Measurements from ENCODE around the gene PRKAR2B. TPM values are rescaled to one million over a fixed set of nuclear protein-coding genes. Genes with fewer than 3 reads are reported as not detected.

Gene PRKAR2B
- total and polyA plus RNA-seq, 4 donors = 0.88 to 41.8 (median 1.6) TPM

DNA sequence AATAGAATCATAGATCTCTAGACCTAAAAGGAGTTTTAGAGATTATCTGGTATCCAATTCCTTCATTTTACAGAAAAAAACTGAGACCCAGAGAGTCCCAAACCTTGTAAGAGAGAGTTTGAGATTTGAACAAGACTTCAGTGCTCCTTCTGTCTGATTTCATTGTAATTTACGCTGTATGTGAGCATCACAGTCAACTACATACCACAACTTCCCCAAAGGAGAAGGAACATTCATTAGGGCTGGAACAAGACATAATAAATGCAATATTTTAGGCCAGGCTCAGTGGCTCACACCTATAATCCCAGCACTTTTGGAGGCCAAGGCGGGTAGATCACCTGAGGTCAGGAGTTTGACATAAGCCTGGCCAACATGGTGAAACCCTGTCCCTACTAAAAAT, 17.3 kb upstream of the PRKAR2B start:
- H3K27me3 ChIP-seq (ENCODE audit: control insufficient read depth in 4 of 4, insufficient read depth in 4 of 4, low read length in 3 of 4) = no peaks in the 10 kb centered on the region
- H3K9me3 ChIP-seq (ENCODE audit: control insufficient read depth in 4 of 4, low read length in 3 of 4) = peaks cover 0 to 2% (median 1%) of the 10 kb centered on the region in 4 donors
- H3K27ac ChIP-seq (ENCODE audit: low read depth in 1 of 2, low read length in 2 of 2) = no peak overlapping the region
- 87% methylated on average over 2 of the region's 2 CpGs for WGBS
- H3K36me3 ChIP-seq (ENCODE audit: control insufficient read depth in 4 of 4, insufficient read depth in 3 of 4, low read depth in 1 of 4, low read length in 3 of 4) = no peaks in the 10 kb centered on the region
- TF ChIP-seq FOXA2 (IDR thresholded peaks at IDR 0.05) = no peak
- TF ChIP-seq HNF4G (IDR thresholded peaks at IDR 0.05) = no peak
- no peak for TF ChIP-seq HNF4A (conservative IDR thresholded peaks at IDR 0.05)
- TF ChIP-seq, protein P1, sequence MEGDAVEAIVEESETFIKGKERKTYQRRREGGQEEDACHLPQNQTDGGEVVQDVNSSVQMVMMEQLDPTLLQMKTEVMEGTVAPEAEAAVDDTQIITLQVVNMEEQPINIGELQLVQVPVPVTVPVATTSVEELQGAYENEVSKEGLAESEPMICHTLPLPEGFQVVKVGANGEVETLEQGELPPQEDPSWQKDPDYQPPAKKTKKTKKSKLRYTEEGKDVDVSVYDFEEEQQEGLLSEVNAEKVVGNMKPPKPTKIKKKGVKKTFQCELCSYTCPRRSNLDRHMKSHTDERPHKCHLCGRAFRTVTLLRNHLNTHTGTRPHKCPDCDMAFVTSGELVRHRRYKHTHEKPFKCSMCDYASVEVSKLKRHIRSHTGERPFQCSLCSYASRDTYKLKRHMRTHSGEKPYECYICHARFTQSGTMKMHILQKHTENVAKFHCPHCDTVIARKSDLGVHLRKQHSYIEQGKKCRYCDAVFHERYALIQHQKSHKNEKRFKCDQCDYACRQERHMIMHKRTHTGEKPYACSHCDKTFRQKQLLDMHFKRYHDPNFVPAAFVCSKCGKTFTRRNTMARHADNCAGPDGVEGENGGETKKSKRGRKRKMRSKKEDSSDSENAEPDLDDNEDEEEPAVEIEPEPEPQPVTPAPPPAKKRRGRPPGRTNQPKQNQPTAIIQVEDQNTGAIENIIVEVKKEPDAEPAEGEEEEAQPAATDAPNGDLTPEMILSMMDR (IDR thresholded peaks at IDR 0.05; ENCODE audit: low read depth, low read length, missing input control) = no peak
- TF ChIP-seq RXRA (IDR thresholded peaks at IDR 0.05) = no peak
- no peak for TF ChIP-seq GABPA (IDR thresholded peaks at IDR 0.05 in 1 of 2, conservative IDR thresholded peaks at IDR 0.05 in 1 of 2)
- TF ChIP-seq, protein P2, sequence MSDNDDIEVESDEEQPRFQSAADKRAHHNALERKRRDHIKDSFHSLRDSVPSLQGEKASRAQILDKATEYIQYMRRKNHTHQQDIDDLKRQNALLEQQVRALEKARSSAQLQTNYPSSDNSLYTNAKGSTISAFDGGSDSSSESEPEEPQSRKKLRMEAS (IDR thresholded peaks at IDR 0.05) = no peak
- TF ChIP-seq, protein P3, sequence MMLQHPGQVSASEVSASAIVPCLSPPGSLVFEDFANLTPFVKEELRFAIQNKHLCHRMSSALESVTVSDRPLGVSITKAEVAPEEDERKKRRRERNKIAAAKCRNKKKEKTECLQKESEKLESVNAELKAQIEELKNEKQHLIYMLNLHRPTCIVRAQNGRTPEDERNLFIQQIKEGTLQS (IDR thresholded peaks at IDR 0.05) = no peak
- TF ChIP-seq, protein P4, sequence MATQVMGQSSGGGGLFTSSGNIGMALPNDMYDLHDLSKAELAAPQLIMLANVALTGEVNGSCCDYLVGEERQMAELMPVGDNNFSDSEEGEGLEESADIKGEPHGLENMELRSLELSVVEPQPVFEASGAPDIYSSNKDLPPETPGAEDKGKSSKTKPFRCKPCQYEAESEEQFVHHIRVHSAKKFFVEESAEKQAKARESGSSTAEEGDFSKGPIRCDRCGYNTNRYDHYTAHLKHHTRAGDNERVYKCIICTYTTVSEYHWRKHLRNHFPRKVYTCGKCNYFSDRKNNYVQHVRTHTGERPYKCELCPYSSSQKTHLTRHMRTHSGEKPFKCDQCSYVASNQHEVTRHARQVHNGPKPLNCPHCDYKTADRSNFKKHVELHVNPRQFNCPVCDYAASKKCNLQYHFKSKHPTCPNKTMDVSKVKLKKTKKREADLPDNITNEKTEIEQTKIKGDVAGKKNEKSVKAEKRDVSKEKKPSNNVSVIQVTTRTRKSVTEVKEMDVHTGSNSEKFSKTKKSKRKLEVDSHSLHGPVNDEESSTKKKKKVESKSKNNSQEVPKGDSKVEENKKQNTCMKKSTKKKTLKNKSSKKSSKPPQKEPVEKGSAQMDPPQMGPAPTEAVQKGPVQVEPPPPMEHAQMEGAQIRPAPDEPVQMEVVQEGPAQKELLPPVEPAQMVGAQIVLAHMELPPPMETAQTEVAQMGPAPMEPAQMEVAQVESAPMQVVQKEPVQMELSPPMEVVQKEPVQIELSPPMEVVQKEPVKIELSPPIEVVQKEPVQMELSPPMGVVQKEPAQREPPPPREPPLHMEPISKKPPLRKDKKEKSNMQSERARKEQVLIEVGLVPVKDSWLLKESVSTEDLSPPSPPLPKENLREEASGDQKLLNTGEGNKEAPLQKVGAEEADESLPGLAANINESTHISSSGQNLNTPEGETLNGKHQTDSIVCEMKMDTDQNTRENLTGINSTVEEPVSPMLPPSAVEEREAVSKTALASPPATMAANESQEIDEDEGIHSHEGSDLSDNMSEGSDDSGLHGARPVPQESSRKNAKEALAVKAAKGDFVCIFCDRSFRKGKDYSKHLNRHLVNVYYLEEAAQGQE (IDR thresholded peaks at IDR 0.05) = no peak
- TF ChIP-seq JUND (IDR thresholded peaks at IDR 0.05) = no peak
- TF ChIP-seq RAD21 (IDR thresholded peaks at IDR 0.05) = no peak
- no peak for TF ChIP-seq FOXA1 (IDR thresholded peaks at IDR 0.05)
- no peak for TF ChIP-seq NR2F2 (IDR thresholded peaks at IDR 0.05)
- TF ChIP-seq, protein P5, sequence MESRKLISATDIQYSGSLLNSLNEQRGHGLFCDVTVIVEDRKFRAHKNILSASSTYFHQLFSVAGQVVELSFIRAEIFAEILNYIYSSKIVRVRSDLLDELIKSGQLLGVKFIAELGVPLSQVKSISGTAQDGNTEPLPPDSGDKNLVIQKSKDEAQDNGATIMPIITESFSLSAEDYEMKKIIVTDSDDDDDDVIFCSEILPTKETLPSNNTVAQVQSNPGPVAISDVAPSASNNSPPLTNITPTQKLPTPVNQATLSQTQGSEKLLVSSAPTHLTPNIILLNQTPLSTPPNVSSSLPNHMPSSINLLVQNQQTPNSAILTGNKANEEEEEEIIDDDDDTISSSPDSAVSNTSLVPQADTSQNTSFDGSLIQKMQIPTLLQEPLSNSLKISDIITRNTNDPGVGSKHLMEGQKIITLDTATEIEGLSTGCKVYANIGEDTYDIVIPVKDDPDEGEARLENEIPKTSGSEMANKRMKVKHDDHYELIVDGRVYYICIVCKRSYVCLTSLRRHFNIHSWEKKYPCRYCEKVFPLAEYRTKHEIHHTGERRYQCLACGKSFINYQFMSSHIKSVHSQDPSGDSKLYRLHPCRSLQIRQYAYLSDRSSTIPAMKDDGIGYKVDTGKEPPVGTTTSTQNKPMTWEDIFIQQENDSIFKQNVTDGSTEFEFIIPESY (IDR thresholded peaks at IDR 0.05) = no peak
- no peak for TF ChIP-seq SP1 (IDR thresholded peaks at IDR 0.05)
- no peak for TF ChIP-seq YY1 (IDR thresholded peaks at IDR 0.05)
- TF ChIP-seq EGR1 (IDR thresholded peaks at IDR 0.05; ENCODE audit: low read depth in 2 of 2) = no peak
- no peak for TF ChIP-seq TAF1 (conservative IDR thresholded peaks at IDR 0.05)
- no peak for DNase-seq (ENCODE audit: low spot score)
- peaks cover 0 to 2% (median 0%) of the 10 kb centered on the region in 4 donors for H3K4me1 ChIP-seq (ENCODE audit: control insufficient read depth in 4 of 4, insufficient read depth in 4 of 4, low read length in 3 of 4)
- H3K4me3 ChIP-seq (ENCODE audit: low read depth in 1 of 3, low read length in 3 of 3) = no peak overlapping the region
- H3K9ac ChIP-seq (ENCODE audit: low read depth in 1 of 2, low read length in 2 of 2) = no peak overlapping the region
